Loucy (cell line): ENCODE measurements around the gene MMP20.

Source experiments
- CTCF ChIP-seq: fragments of 200-600 bp; sonication (generic); conservative IDR thresholded peaks from 2 replicates; pipeline ENCODE4 v1.5.1; 2014; ENCODE audit warnings: mild to moderate bottlenecking, antibody characterized with exemption, low read length
- EZH2phosphoT487 ChIP-seq: fragments of 200-600 bp; IDR thresholded peaks from 2 replicates; pipeline ENCODE4 v1.6.1; 2018; ENCODE audit warnings: antibody characterized with exemption, mild to moderate bottlenecking, moderate library complexity, borderline replicate concordance

GRCh38 chr11:102614031-102614430 is 11.1 kb downstream of the MMP20 start:
- TF ChIP-seq CTCF (no peak), EZH2phosphoT487 (no peak)
